PC-3 (cell line): Measurements from ENCODE around the gene WDR26. TPM values are rescaled to one million over a fixed set of nuclear protein-coding genes. Genes with fewer than 3 reads are reported as not detected.

Source experiments
- ATAC-seq: fragments of 200-7000 bp; cut with Tn5 transposase; 2 replicates; pipeline ENCODE4 v1.9.1; 2020; ENCODE audit warnings: mild to moderate bottlenecking, moderate library complexity
- BruUV-seq: library from RNA; stranded (reverse); fragments of 400-500 nt; replicated peaks from 2 replicates; lab custom pipeline; 2021; lab: Mats Ljungman, UMichigan
- CTCF ChIA-PET: fragments of 300-600 bp; sonication (Branson Sonifier 250); formaldehyde crosslinking; loops from one replicate; lab custom pipeline; 2022; ENCODE audit warnings: antibody characterized with exemption; lab: Charles Lee
- POLR2A ChIA-PET: fragments of 300-600 bp; sonication (Branson Sonifier 250); formaldehyde crosslinking; loops from one replicate; lab custom pipeline; 2022; ENCODE audit warnings: antibody characterized with exemption; ENCODE audit not compliant: unreplicated experiment; lab: Charles Lee
- DNase-seq: peaks from one replicate; pipeline ENCODE4 v3.0.0-alpha.2; 2015
- H2AFZ ChIP-seq: fragments of 300-600 bp; sonication (generic); 2 replicates; pipeline ENCODE4 v1.6.0; 2016; ENCODE audit warnings: antibody characterized with exemption, low read length
- H3F3A ChIP-seq: fragments of 300-600 bp; sonication (generic); one replicate; pipeline ENCODE4 v1.6.0; 2017; ENCODE audit warnings: antibody characterized with exemption, low read length, control low read depth, mild to moderate bottlenecking; ENCODE audit not compliant: unreplicated experiment
- H3K27ac ChIP-seq: fragments of 300-600 bp; sonication (generic); 2 replicates; pipeline ENCODE4 v1.5.1; 2016; ENCODE audit warnings: mild to moderate bottlenecking, low read length
- H3K27me3 ChIP-seq: fragments of 300-600 bp; sonication (generic); 2 replicates; pipeline ENCODE4 v1.6.1; 2016; ENCODE audit warnings: low read length, mixed read lengths
- H3K36me3 ChIP-seq: fragments of 300-600 bp; sonication (generic); 2 replicates; pipeline ENCODE4 v1.6.1; 2016; ENCODE audit warnings: low read depth, mixed run types, low read length, mixed read lengths
- H3K4me1 ChIP-seq: fragments of 300-600 bp; sonication (generic); 2 replicates; pipeline ENCODE4 v1.5.1; 2016; ENCODE audit warnings: low read length; ENCODE audit not compliant: insufficient read depth
- H3K4me2 ChIP-seq: fragments of 300-600 bp; sonication (generic); 2 replicates; pipeline ENCODE4 v1.6.0; 2016; ENCODE audit warnings: low read length
- H3K4me3 ChIP-seq: fragments of 300-600 bp; sonication (generic); 2 replicates; pipeline ENCODE4 v1.5.1; 2016; ENCODE audit warnings: mild to moderate bottlenecking, low read length, mixed read lengths
- H3K79me2 ChIP-seq: fragments of 300-600 bp; sonication (generic); 2 replicates; pipeline ENCODE4 v1.6.1; 2017; ENCODE audit warnings: low read length, mixed read lengths
- H3K9ac ChIP-seq: fragments of 300-600 bp; sonication (generic); 2 replicates; pipeline ENCODE4 v1.6.0; 2016; ENCODE audit warnings: mild to moderate bottlenecking, low read length
- H3K9me2 ChIP-seq: fragments of 300-600 bp; sonication (generic); replicated peaks from 2 replicates; pipeline ENCODE4 v1.6.1; 2016; ENCODE audit warnings: mixed run types, low read length, mixed read lengths
- H3K9me3 ChIP-seq: fragments of 300-600 bp; sonication (generic); 2 replicates; pipeline ENCODE4 v1.6.1; 2016; ENCODE audit warnings: low read length, mixed read lengths
- H4K20me1 ChIP-seq: fragments of 300-600 bp; sonication (generic); 2 replicates; pipeline ENCODE4 v1.6.1; 2016; ENCODE audit warnings: low read length, mixed read lengths
- EZH2 ChIP-seq: fragments of 300-600 bp; sonication (generic); IDR thresholded peaks from one replicate; pipeline ENCODE4 v1.6.1; 2017; ENCODE audit warnings: antibody characterized with exemption, mild to moderate bottlenecking, low read length; ENCODE audit not compliant: unreplicated experiment
- EZH2phosphoT487 ChIP-seq: fragments of 300-600 bp; sonication (generic); IDR thresholded peaks from 2 replicates; pipeline ENCODE4 v1.6.1; 2018; ENCODE audit warnings: mild to moderate bottlenecking, antibody characterized with exemption, low read length, borderline replicate concordance
- intact Hi-C: fragments of 100-400 bp; cut with micrococcal nuclease; formaldehyde crosslinking; loops from 2 replicates; pipeline ENCODE4 v1.9.0; 2023
- total RNA-seq: library from RNA; depleted of rRNA; stranded (reverse); fragments of >200 nt; gene quantifications from 2 replicates; pipeline ENCODE4 v1.2.3, GENCODE V29; 2014
- TF ChIP-seq, protein P1 (sequence below): fragments of 300-600 bp; sonication (generic); conservative IDR thresholded peaks from 2 replicates; pipeline ENCODE4 v1.5.1; 2017; ENCODE audit warnings: antibody characterized with exemption, low read depth, mild to moderate bottlenecking, low read length

WDR26 gene
- total RNA-seq, 1 experiment from 2014 or later, result 40.7 TPM

- H3K27me3 ChIP-seq, result no peaks in the 10 kb centered on the region
- H3K79me2 ChIP-seq, result no peaks in the 10 kb centered on the region
- intact Hi-C loops, result no loop called here
- H3K4me2 ChIP-seq, result no peak overlapping the region
- POLR2A ChIA-PET, result no interaction called here
- no peaks in the 10 kb centered on the region for H3K4me1 ChIP-seq
- DNase-seq, result no peak
- no peaks in the 10 kb centered on the region for H4K20me1 ChIP-seq
- H2AFZ ChIP-seq, result no peak overlapping the region
- H3K9me3 ChIP-seq, result no peaks in the 10 kb centered on the region
- CTCF ChIA-PET, result no interaction called here
- H3K9ac ChIP-seq, result no peak overlapping the region
- ATAC-seq, result no peak
- H3K27ac ChIP-seq, result no peak overlapping the region
- no peak overlapping the region for H3K4me3 ChIP-seq
- BruUV-seq, result no TSS peak
- peaks cover 77% of the 10 kb centered on the region for H3K36me3 ChIP-seq
- no peaks in the 10 kb centered on the region for H3F3A ChIP-seq
- TF ChIP-seq, protein P1, sequence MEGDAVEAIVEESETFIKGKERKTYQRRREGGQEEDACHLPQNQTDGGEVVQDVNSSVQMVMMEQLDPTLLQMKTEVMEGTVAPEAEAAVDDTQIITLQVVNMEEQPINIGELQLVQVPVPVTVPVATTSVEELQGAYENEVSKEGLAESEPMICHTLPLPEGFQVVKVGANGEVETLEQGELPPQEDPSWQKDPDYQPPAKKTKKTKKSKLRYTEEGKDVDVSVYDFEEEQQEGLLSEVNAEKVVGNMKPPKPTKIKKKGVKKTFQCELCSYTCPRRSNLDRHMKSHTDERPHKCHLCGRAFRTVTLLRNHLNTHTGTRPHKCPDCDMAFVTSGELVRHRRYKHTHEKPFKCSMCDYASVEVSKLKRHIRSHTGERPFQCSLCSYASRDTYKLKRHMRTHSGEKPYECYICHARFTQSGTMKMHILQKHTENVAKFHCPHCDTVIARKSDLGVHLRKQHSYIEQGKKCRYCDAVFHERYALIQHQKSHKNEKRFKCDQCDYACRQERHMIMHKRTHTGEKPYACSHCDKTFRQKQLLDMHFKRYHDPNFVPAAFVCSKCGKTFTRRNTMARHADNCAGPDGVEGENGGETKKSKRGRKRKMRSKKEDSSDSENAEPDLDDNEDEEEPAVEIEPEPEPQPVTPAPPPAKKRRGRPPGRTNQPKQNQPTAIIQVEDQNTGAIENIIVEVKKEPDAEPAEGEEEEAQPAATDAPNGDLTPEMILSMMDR, result no peak
- TF ChIP-seq EZH2 (no peak), EZH2phosphoT487 (no peak)
- H3K9me2 ChIP-seq, result no peaks in the 10 kb centered on the region
Observed at GRCh38 chr1:224393294-224393693, 41.3 kb downstream of the WDR26 start.

DNA sequence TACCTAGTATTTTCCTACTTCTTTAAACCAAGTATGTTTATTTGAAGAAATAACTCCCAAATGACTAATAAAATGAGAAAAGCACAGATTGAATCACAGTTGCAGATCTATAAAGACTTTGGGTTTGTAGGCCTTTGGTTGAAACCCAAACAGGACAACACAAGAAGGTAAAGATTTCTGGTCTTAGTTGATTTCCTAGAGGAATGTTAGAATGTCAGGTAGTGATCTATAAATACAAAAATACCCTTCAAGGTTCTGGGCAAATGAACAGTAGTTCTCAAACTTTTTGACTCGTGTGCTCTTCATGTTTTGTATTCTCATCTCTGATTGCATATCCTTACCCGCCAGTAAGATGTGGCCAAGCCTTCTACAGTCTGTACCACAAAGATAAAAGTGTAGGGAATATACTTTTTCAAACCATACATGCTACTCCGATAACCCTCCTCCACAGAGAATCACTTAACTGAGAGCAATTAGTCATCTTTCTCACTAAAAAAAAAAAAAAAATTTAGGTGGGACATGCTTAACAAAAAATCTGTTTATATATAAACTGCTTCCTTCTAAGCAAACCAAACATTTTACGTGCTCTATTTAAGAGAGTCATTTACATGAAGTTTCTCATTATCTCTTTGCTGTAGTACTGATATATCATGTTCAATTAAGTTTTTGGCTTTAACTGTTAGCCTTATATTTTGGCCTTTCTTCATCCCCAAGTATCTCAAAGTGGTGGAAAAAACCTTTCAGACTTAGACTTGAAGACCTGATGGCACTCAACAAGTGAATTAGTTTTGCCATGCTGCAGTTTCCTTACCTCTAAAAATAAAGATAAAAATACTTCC, 42.0 kb downstream of the WDR26 start:
- no TSS peak for BruUV-seq
- intact Hi-C loops, result no loop called here

More for the DNA sequence above, 42.0 kb downstream of the WDR26 start:
- Histone ChIP-seq H3K4me1 (no peaks in the 10 kb centered on the region), H3K9ac (no peak overlapping the region), H3K79me2 (no peaks in the 10 kb centered on the region), H3K27ac (no peak overlapping the region), H3K36me3 (peaks cover 78% of the 10 kb centered on the region), H3K9me2 (no peaks in the 10 kb centered on the region), H3K9me3 (no peaks in the 10 kb centered on the region), H4K20me1 (no peaks in the 10 kb centered on the region), H2AFZ (no peak overlapping the region), H3F3A (no peaks in the 10 kb centered on the region), H3K27me3 (no peaks in the 10 kb centered on the region), H3K4me2 (no peak overlapping the region), H3K4me3 (no peak overlapping the region)
- ATAC-seq (no peak), DNase-seq (no peak)
- POLR2A ChIA-PET, result no interaction called here
- TF ChIP-seq EZH2 (no peak), EZH2phosphoT487 (no peak)
- TF ChIP-seq, protein P1, result no peak
- CTCF ChIA-PET, result no interaction called here
